HCT116 (cell line): ENCODE measurements around the gene EPHA2.
"Not testable (repeated sequence)": the region's sequence is repeated elsewhere in the genome, so short reads cannot be mapped to it uniquely, and the experiment has no call there.

Experiments used
- CTCF ChIP-seq, 3 experiments: fragments of 200-600 bp in 1 of 3; sonication (generic) in 1 of 3; IDR thresholded peaks in 2 of 3; conservative IDR thresholded peaks in 1 of 3; 2 replicates each; pipeline ENCODE4 v1.5.1; 2012 to 2017; ENCODE audit warnings: low read depth in 2 of 3, low read length in 2 of 3, antibody characterized with exemption in 1 of 3, borderline replicate concordance in 1 of 3, control low read depth in 1 of 3, mild to moderate bottlenecking in 1 of 3, mixed read lengths in 1 of 3, mixed run types in 1 of 3, moderate library complexity in 1 of 3; ENCODE audit not compliant: insufficient read depth in 1 of 3
- EZH2 ChIP-seq: fragments of 200-600 bp; sonication (generic); IDR thresholded peaks from 2 replicates; pipeline ENCODE4 v1.6.1; 2017; ENCODE audit warnings: antibody characterized with exemption, mixed run types
- MAX ChIP-seq: IDR thresholded peaks from 2 replicates; pipeline ENCODE4 v1.6.1; 2012
- POLR2A ChIP-seq: IDR thresholded peaks from 2 replicates; pipeline ENCODE4 v1.7.0; 2011; ENCODE audit warnings: borderline replicate concordance; ENCODE audit not compliant: insufficient read depth, insufficient read length; ENCODE audit errors: extremely low read depth
- REST ChIP-seq: IDR thresholded peaks from 2 replicates; pipeline ENCODE4 v1.6.1; 2012; ENCODE audit warnings: low read depth
- SIN3A ChIP-seq: IDR thresholded peaks from 2 replicates; pipeline ENCODE4 v1.6.1; 2012; ENCODE audit warnings: low read depth
- ZNF274 ChIP-seq: fragments of 200-500 bp; sonication (Bioruptor generic); IDR thresholded peaks from 2 replicates; pipeline ENCODE4 v1.6.1; 2014; ENCODE audit warnings: mild to moderate bottlenecking, low read depth, low read length, inconsistent platforms

- TF ChIP-seq MAX; CTCF (IDR thresholded peaks at IDR 0.05 in 2 of 3, conservative IDR thresholded peaks at IDR 0.05 in 1 of 3; ENCODE audit: borderline replicate concordance in 1 of 3, insufficient read depth in 1 of 3, low read depth in 2 of 3, low read length in 2 of 3); ZNF274; EZH2; SIN3A; REST; POLR2A: not testable (repeated sequence)
These were observed 12.3 kb upstream of the EPHA2 start for GRCh38 chr1:16168144-16168495.
